ENCODE results near the gene COL4A5.

COL4A5 gene

GRCh38 chrX:108435261-108435660 is 4.4 kb upstream of the COL4A5 start:
- no peak for DNase-seq (ENCODE audit: low read depth)
- TF ChIP-seq CTCF (IDR thresholded peaks at IDR 0.05; ENCODE audit: low read depth, low read length, missing control alignments): no peak
- H3K4me3 ChIP-seq (ENCODE audit: low read depth, low read length): no peak overlapping the region

DNA sequence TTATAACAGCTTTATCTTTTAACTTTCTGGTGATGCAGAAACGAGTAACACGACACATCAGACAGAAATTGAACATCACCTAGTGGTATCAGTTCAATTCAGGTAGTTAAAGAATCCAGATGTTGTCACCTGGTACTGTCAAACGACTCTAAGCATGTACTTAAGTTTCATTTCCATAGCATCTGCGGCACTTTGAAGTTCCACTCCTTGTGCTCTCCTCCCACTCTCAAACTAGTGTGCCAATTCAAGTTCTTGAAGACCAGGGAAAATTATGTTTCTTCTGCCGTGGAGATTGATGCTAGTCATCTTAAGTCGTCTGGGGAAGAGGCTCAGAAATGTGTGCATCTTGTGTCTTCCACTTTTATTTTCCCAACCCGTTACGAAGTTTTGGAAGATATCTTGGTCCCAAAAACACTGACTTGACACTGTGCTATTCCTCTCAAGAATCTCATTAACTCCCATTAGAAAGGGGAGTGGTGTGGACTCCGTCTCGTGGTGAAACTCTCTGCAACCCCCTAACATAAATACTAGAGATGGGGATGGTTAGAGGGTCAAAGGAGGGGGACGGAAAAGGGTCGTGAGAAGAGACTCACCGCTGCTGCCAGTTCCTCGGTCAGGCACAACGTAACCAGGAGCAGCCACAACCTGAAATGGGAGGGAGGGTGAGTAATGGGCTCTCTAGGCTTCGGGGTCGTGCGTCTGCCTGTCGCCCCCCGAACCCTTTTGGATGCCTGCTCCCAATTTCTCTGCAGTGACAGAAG is 2.1 kb upstream of the COL4A5 start:
- TF ChIP-seq CTCF (IDR thresholded peaks at IDR 0.05; ENCODE audit: low read depth, low read length, missing control alignments): no peak
- H3K4me3 ChIP-seq (ENCODE audit: low read depth, low read length): no peak overlapping the region
- no peak for DNase-seq (ENCODE audit: low read depth)

DNA sequence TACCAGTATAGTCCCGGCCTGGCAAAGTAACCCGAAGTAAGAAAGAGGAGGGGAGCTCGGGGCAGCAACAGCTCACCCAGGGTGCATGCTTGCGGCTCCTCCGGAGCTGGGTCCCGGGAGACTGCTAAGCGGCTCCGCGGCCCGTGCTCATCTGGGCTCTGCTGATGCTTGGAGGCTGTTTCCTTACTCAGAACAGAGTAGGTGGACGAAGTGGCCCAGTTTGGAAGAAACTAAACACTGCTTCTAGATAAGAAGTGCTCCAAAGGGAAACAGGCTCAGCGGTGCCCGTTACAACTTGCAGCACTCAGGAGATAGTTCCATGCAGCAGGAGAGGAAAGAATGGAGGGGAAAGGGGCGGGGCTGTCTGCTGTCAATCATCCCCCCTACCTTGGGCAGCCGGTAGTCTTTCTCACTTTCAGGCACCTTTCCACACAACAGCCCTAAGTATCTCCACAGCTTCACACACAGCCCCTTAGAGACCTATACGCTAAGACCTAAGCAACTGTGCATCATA is 1.5 kb upstream of the COL4A5 start, which contains the start of gene COL4A6:
Gene COL4A6 (minus strand): TSS at position 313 of the 514 bp plus-strand sequence. CDS start 226 bp downstream, at position 87.
- no peak within 1 kb of the TSS for H3K4me3 ChIP-seq (ENCODE audit: low read depth, low read length)
- TF ChIP-seq CTCF (IDR thresholded peaks at IDR 0.05; ENCODE audit: low read depth, low read length, missing control alignments): no peak
- no peak for DNase-seq (ENCODE audit: low read depth)

GRCh38 chrX:108439961-108440696 is 491 bp downstream of the COL4A5 start:
- DNase-seq (ENCODE audit: low read depth): no peak
- no peak for TF ChIP-seq CTCF (IDR thresholded peaks at IDR 0.05; ENCODE audit: low read depth, low read length, missing control alignments)

DNA sequence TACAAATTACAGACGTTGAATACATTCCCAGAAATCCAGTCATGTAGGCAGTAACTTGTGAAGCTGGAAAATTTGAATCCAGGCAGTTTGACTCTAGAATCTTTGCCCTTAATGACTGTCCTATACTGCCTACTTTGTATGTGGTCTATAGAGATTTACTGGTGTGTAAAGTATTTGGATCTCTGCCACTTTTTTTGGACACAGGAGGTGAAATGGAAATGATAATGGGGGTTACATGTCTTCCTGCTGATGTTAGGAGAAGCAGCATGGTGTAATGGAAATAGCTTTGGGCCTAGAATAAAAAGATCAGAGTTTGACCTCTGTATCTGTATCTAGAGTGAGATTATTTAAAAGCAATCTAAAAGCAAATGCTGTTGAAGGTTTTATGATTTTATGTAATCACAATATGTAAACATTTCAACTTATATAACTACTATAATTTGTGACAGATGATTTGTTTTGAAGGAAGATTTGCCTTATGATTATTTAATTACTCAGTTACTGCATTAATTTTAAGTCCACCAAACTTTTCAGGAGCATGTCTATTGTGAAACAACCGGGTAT is 3.3 kb downstream of the COL4A5 start:
- H3K4me3 ChIP-seq (ENCODE audit: low read depth, low read length): no peak overlapping the region
- no peak for TF ChIP-seq CTCF (IDR thresholded peaks at IDR 0.05; ENCODE audit: low read depth, low read length, missing control alignments)
- DNase-seq (ENCODE audit: low read depth): no peak

More at GRCh38 chrX:108439961-108440696, 491 bp downstream of the COL4A5 start:
- H3K4me3 ChIP-seq (ENCODE audit: low read depth, low read length): no peak overlapping the region

- no peak for DNase-seq (ENCODE audit: low read depth)
- H3K4me3 ChIP-seq (ENCODE audit: low read depth, low read length): no peak overlapping the region
- no peak for TF ChIP-seq CTCF (IDR thresholded peaks at IDR 0.05; ENCODE audit: low read depth, low read length, missing control alignments)
Observed at GRCh38 chrX:108447303-108447702, 7.7 kb downstream of the COL4A5 start.

All from GM12864 (cell line).